Endothelial cell of umbilical vein (primary cell): ENCODE measurements around the gene FBXL17. TPM values are rescaled to one million over a fixed set of nuclear protein-coding genes. Genes with fewer than 3 reads are reported as not detected.

Experiments
- BruUV-seq: library from RNA; stranded (reverse); fragments of 400-500 nt; replicated peaks from 2 replicates; lab custom pipeline; 2021; lab: Mats Ljungman, UMichigan
- CTCF ChIA-PET: fragments of 300-600, 350-600 bp; sonication (Branson Sonifier 250); formaldehyde crosslinking; loops from one replicate; lab custom pipeline; 2021; ENCODE audit warnings: antibody characterized with exemption, inconsistent platforms; lab: Charles Lee
- POLR2A ChIA-PET: fragments of 300-600, 350-600 bp; sonication (Branson Sonifier 250); formaldehyde crosslinking; loops from one replicate; lab custom pipeline; 2021; ENCODE audit warnings: antibody characterized with exemption, inconsistent platforms; lab: Charles Lee
- DNase-seq: peaks from one replicate; pipeline ENCODE4 v3.0.0-alpha.2; 2011; ENCODE audit warnings: low read depth, low spot score
- FAIRE-seq: peaks from 2 replicates; lab custom pipeline; 2011; peaks lifted over from hg19 to GRCh38; lab: Jason Lieb, UNC
- H2AFZ ChIP-seq: 2 replicates; pipeline ENCODE4 v1.6.0; 2012; ENCODE audit warnings: low read depth, low read length, control low read depth, inconsistent platforms
- H3K27ac ChIP-seq: 2 replicates; pipeline ENCODE4 v1.5.1; 2011; ENCODE audit warnings: low read depth, mild to moderate bottlenecking, control low read depth, low read length, moderate library complexity; ENCODE audit not compliant: insufficient read depth
- H3K27me3 ChIP-seq, 2 experiments: 2 replicates each; pipeline versions ENCODE4 v1.6.0 to v1.6.1; 2011; ENCODE audit warnings: low read length in 2 of 2, mixed read lengths in 1 of 2; ENCODE audit not compliant: control insufficient read depth in 2 of 2, insufficient read depth in 2 of 2
- H3K36me3 ChIP-seq, 2 experiments: 2 replicates in 1 of 2; 3 replicates in 1 of 2; pipeline ENCODE4 v1.5.1; 2011; ENCODE audit warnings: low read length in 2 of 2, mild to moderate bottlenecking in 1 of 2, moderate library complexity in 1 of 2; ENCODE audit not compliant: control insufficient read depth in 2 of 2, insufficient read depth in 2 of 2; ENCODE audit errors: extremely low read depth in 1 of 2
- H3K4me1 ChIP-seq: 3 replicates; pipeline ENCODE4 v1.5.1; 2011; ENCODE audit warnings: mild to moderate bottlenecking, low read length; ENCODE audit not compliant: control insufficient read depth, insufficient read depth; ENCODE audit errors: extremely low read depth
- H3K4me2 ChIP-seq: 2 replicates; pipeline ENCODE4 v1.6.1; 2011; ENCODE audit warnings: low read length, control low read depth, mixed read lengths; ENCODE audit not compliant: insufficient read depth
- H3K4me3 ChIP-seq, 3 experiments: fragments of 200-600 bp in 1 of 3; sonication (generic), shearing (Covaris generic) in 1 of 3; replicated peaks in 1 of 3; 2 replicates each; pipeline ENCODE4 v1.5.1; 2011 to 2016; ENCODE audit warnings: control low read depth in 3 of 3, low read length in 3 of 3, mild to moderate bottlenecking in 2 of 3, inconsistent platforms in 1 of 3, low read depth in 1 of 3, moderate library complexity in 1 of 3; ENCODE audit not compliant: insufficient read depth in 1 of 3
- H3K79me2 ChIP-seq: 2 replicates; pipeline ENCODE4 v1.6.0; 2012; ENCODE audit warnings: low read length, inconsistent platforms; ENCODE audit not compliant: control insufficient read depth, insufficient read depth
- H3K9ac ChIP-seq: replicated peaks from 2 replicates; pipeline ENCODE3; 2011; ENCODE audit warnings: low read length, control low read depth; ENCODE audit not compliant: insufficient read depth; ENCODE audit errors: extremely low read depth
- H3K9me1 ChIP-seq: replicated peaks from 3 replicates; pipeline ENCODE4 v1.6.0; 2011; ENCODE audit warnings: mild to moderate bottlenecking, low read length; ENCODE audit not compliant: control insufficient read depth, insufficient read depth; ENCODE audit errors: extremely low read depth
- H3K9me3 ChIP-seq: replicated peaks from 2 replicates; pipeline ENCODE4 v1.5.1; 2012; ENCODE audit warnings: low read length, inconsistent platforms; ENCODE audit not compliant: control insufficient read depth, insufficient read depth
- H4K20me1 ChIP-seq: replicated peaks from 2 replicates; pipeline ENCODE3; 2011; ENCODE audit warnings: mild to moderate bottlenecking, low read length; ENCODE audit not compliant: control insufficient read depth, insufficient read depth; ENCODE audit errors: extremely low read depth
- CTCF ChIP-seq, 2 donors: IDR thresholded peaks; 1 replicate in 1 of 2; 2 replicates in 1 of 2; pipeline ENCODE4 v1.5.1; 2011; ENCODE audit warnings: low read length in 2 of 2, mild to moderate bottlenecking in 2 of 2, moderate library complexity in 2 of 2, control low read depth in 1 of 2, inconsistent platforms in 1 of 2, low read depth in 1 of 2; ENCODE audit not compliant: insufficient read depth in 1 of 2; ENCODE audit errors: extremely low read depth in 1 of 2
- EZH2 ChIP-seq: IDR thresholded peaks from 2 replicates; pipeline ENCODE4 v1.6.1; 2012; ENCODE audit warnings: borderline replicate concordance, low read depth, mild to moderate bottlenecking, moderate library complexity, low read length, inconsistent platforms; ENCODE audit not compliant: severe bottlenecking
- FOS ChIP-seq: IDR thresholded peaks from 2 replicates; pipeline ENCODE4 v1.6.1; 2011; ENCODE audit warnings: mild to moderate bottlenecking, low read length, moderate library complexity, borderline replicate concordance; ENCODE audit not compliant: insufficient read depth
- GATA2 ChIP-seq: IDR thresholded peaks from 2 replicates; pipeline ENCODE4 v1.7.0; 2011; ENCODE audit warnings: low read depth, mild to moderate bottlenecking, moderate library complexity, mixed read lengths, low read length; ENCODE audit not compliant: insufficient read length, insufficient read depth
- JUN ChIP-seq: IDR thresholded peaks from 2 replicates; pipeline ENCODE4 v1.6.1; 2011; ENCODE audit warnings: borderline replicate concordance, low read depth; ENCODE audit not compliant: insufficient read length, insufficient read depth
- MAX ChIP-seq: IDR thresholded peaks from 2 replicates; pipeline ENCODE4 v1.6.1; 2011; ENCODE audit not compliant: insufficient read depth, insufficient read length
- MYC ChIP-seq: IDR thresholded peaks from one replicate; pipeline ENCODE4 v1.6.1; 2011; ENCODE audit warnings: mild to moderate bottlenecking, low read depth, low read length
- POLR2A ChIP-seq: IDR thresholded peaks from 2 replicates; pipeline ENCODE4 v1.6.1; 2012; ENCODE audit warnings: low read depth, mild to moderate bottlenecking, control low read depth, low read length
- POLR2AphosphoS5 ChIP-seq: IDR thresholded peaks from 2 replicates; pipeline ENCODE4 v1.6.1; 2012; ENCODE audit warnings: low read depth, mild to moderate bottlenecking, control low read depth, low read length, moderate library complexity; ENCODE audit not compliant: insufficient read depth
- dilution Hi-C: fragments of 300-500 bp; cut with MboI; formaldehyde crosslinking; loops from one replicate; pipeline ENCODE4 v1.15.0; 2019; ENCODE audit warnings: low sequenced_read_pairs; ENCODE audit not compliant: extremely low pct_ligation_motif_present
- intact Hi-C: fragments of 100-400 bp; cut with micrococcal nuclease; formaldehyde crosslinking; loops from one replicate; pipeline ENCODE4 v1.10.0; 2022
- polyA plus RNA-seq, 4 experiments: library from polyadenylated mRNA; depleted of rRNA in 3 of 4; stranded (reverse) in 3 of 4; unstranded in 1 of 4; fragments of >200 nt; gene quantifications; 2 replicates each; pipeline versions ENCODE4 v1.2.1 to v1.2.3, GENCODE V29; 2011 to 2012; ENCODE audit warnings: missing spikeins in 1 of 4
- total RNA-seq: library from RNA; stranded (reverse); gene quantifications from 2 replicates; pipeline ENCODE4 v1.2.3, GENCODE V29; 2021

FBXL17 gene
- total and polyA plus RNA-seq, 2 donors (not counting 3 experiments of a cell fraction or from before 2014, with no cell fraction given): 2.7 to 8.8 TPM

GRCh38 chr5:107893642-107894041 is 488.3 kb downstream of the FBXL17 start:
- Histone ChIP-seq H4K20me1 (no peaks in the 10 kb centered on the region), H3K27ac (no peak overlapping the region), H2AFZ (peak overlapping the region; percentile 79), H3K27me3 (no peaks in the 10 kb centered on the region), H3K4me2 (peak overlapping the region; percentile 76), H3K9me3 (no peaks in the 10 kb centered on the region), H3K9me1 (no peaks in the 10 kb centered on the region), H3K9ac (no peak overlapping the region), H3K4me3 (no peak overlapping the region), H3K4me1 (peaks cover 8% of the 10 kb centered on the region), H3K36me3 (no peaks in the 10 kb centered on the region), H3K79me2 (no peaks in the 10 kb centered on the region)
- intact Hi-C loops: no loop called here
- DNase-seq (peak; percentile 81), FAIRE-seq (peak; percentile 63)
- dilution Hi-C loops: no loop called here
- no TSS peak for BruUV-seq
- ChIA-PET POLR2A (no interaction called here), CTCF (interaction anchor here (0.6 to 2.4 kb wide), 6 partner anchors 10 to 452 kb away, joined by 3 to 7 read pairs (median 5); no protein-coding TSS in a partner anchor)
- TF ChIP-seq MYC (no peak), JUN (peak; percentile 35)

- TF ChIP-seq POLR2A: no peak
- TF ChIP-seq MAX: no peak
- no peak for TF ChIP-seq GATA2
- TF ChIP-seq POLR2AphosphoS5: no peak
- TF ChIP-seq JUN: no peak
- TF ChIP-seq EZH2: no peak
- no peak for TF ChIP-seq CTCF (IDR thresholded peaks at IDR 0.05; ENCODE audit: extremely low read depth in 1 of 2, insufficient read depth in 1 of 2, low read depth in 1 of 2, low read length in 2 of 2)
- no peak for TF ChIP-seq FOS
- TF ChIP-seq MYC: no peak
- ChIA-PET POLR2A (no interaction called here), CTCF (no interaction called here)
- Histone ChIP-seq H4K20me1 (no peaks in the 10 kb centered on the region), H3K9ac (no peak overlapping the region), H3K4me2 (no peak overlapping the region), H3K36me3 (no peaks in the 10 kb centered on the region), H3K27ac (no peak overlapping the region), H3K9me3 (no peaks in the 10 kb centered on the region), H3K4me3 (no peak overlapping the region), H3K27me3 (no peaks in the 10 kb centered on the region), H2AFZ (no peak overlapping the region), H3K9me1 (no peaks in the 10 kb centered on the region), H3K4me1 (peaks cover 20% of the 10 kb centered on the region), H3K79me2 (no peaks in the 10 kb centered on the region)
- DNase-seq: no peak
- intact Hi-C loops: no loop called here
- BruUV-seq: no TSS peak
- dilution Hi-C loops: no loop called here
- FAIRE-seq: no peak
These were observed 492.5 kb downstream of the FBXL17 start for GRCh38 chr5:107889387-107889786.
